Vagina (tissue), 2 donors: ENCODE data around the gene ZFP57.

Source experiments
- CTCF ChIP-seq, 3 experiments: fragments of 450-650 bp in 2 of 3; fragments of 200-600 bp in 1 of 3; sonication (generic) in 1 of 3; IDR thresholded peaks; one replicate each; pipeline ENCODE4 v1.5.1; 2017 to 2019; ENCODE audit warnings: antibody characterized with exemption in 3 of 3, mild to moderate bottlenecking in 2 of 3, moderate library complexity in 2 of 3
- POLR2A ChIP-seq, 2 donors: fragments of 450-650 bp; IDR thresholded peaks; one replicate each; pipeline ENCODE4 v1.6.1; 2017; ENCODE audit warnings: antibody characterized with exemption in 2 of 2, mild to moderate bottlenecking in 2 of 2, moderate library complexity in 2 of 2
- POLR2AphosphoS5 ChIP-seq, 2 donors: sonication (generic); formaldehyde crosslinking; IDR thresholded peaks; one replicate each; pipeline ENCODE4 v1.9.0; 2017; ENCODE audit warnings: antibody characterized with exemption in 2 of 2, mild to moderate bottlenecking in 2 of 2, low read depth in 1 of 2; ENCODE audit not compliant: insufficient read depth in 1 of 2

- no peak for TF ChIP-seq CTCF (IDR thresholded peaks at IDR 0.05)
- TF ChIP-seq POLR2AphosphoS5 (IDR thresholded peaks at IDR 0.05; ENCODE audit: insufficient read depth in 1 of 2, low read depth in 1 of 2): no peak
- no peak for TF ChIP-seq POLR2A (IDR thresholded peaks at IDR 0.05)
Observed at GRCh38 chr6:29730575-29731126, 49.7 kb upstream of the ZFP57 start.
